Stimulated activated CD4-positive, alpha-beta T cell treated with anti-CD3 and anti-CD28 coated beads, Interleukin-2, amount 100 ng/mL, for 24 hours (primary cell): ENCODE data around the gene BAIAP2.
A peak's percentile ranks its signal among the peaks of the same experiment; 100 is the strongest.
"Not testable (repeated sequence)": the region's sequence is repeated elsewhere in the genome, so short reads cannot be mapped to it uniquely, and the experiment has no call there.

ENCODE experiments used
- DNase-seq, 2 donors: peaks; one replicate each; pipeline ENCODE4 v3.0.0-alpha.2; 2020

The BAIAP2 gene

DNA sequence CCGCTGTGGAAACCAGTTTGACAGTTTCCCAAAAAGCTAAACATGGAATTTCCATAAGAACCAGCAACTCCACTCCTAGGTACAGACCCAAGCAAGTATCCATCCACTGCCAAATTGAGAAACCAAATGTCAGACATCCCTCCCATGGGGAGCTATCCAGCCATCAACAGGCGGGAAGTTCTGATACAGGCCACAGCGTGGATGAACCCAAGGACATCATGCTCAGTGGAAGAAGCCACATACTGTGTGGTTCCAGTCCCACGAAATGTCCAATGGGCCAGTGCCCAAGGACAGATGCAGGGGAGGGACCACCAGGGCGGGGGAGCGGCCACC is 12.6 kb upstream of the BAIAP2 start:
- DNase-seq, result no peak

DNA sequence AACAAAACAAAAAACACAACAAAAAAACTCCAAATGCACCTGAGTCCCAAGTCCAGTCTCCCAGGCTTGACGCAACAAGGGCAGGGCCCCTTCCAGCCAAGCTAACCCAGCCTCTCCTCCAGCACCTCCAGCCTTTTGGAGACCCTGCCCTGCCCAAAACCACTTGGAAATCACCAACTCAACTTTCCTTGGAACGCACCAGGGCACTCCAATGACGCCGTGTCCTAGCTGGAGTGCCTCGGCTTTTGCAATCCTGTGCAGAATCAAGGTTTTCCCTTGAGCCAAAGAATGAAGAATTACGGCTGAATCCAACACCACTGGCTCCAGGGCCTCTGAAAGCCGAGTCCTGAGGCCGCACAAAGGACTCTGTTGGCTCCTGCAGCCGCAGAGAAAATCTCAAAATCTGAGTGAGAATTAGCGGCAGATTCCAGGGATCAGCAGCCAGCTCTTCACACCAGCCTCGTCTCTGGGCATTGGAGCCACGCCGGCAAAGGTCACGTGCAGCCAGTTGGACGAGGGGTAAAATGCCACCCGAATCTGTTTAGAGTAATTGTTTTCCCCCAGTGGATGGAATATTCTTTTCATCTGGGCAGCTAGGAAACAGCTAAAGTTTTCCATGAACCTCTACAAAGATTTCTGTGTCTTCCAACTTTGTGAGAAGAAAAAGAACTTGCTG is 9.7 kb upstream of the BAIAP2 start:
- no peak for DNase-seq

DNA sequence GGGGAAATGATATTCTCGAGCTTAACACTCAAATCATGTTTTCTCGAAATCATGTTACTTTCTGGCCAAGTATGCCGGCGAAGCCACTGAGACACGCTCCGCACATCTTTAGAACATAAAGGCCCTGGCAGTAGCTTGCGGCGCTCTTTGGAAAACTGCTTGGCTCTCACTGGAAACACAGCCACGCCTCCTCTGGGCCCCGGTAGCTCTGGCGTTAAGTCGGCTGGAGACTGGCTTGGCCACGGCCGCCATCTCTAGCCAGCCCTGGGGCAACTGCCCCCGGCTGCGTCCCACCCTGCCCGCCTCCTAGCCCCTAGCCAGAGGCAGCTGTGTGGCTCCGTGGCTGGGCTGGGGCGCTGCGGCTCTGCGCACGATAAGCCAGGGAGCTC is 9.2 kb upstream of the BAIAP2 start:
- DNase-seq, result no peak

DNA sequence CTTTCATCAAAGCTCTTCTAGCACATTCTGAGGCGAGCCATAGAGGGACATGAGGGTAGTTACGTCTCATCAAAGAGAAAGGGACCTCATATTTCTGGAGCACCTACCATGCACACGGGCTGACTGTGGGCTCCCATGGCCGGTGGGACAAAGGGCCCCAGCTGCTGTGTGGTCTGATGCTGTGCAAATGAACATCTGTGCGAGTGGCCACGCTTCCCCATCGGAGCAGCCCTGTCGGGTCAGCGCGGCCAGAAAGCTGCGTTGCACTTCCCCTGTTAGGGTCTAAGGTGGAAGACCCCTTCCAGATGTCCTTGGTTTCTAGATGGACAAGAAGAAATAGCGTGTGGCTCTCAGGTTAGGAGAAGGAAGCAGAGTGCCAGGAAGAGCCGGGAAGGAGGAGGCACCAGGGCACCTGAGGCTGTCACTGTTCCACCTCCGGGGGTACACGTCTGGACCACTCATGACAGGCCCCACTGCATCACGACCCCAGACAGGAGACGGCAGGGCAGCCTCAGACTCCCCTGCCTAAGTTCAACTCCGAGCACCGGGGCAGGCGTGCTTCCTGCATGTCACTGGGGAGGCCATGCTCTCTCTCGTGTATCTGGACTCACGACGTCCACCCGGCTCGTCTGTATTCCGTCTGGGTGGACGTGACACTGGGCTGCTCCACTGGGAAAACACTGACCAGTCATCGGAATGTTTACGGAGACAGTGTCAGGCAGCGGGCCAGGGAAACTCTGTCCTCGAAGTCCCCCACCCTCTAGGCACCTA is 8.5 kb upstream of the BAIAP2 start:
- no peak for DNase-seq

DNA sequence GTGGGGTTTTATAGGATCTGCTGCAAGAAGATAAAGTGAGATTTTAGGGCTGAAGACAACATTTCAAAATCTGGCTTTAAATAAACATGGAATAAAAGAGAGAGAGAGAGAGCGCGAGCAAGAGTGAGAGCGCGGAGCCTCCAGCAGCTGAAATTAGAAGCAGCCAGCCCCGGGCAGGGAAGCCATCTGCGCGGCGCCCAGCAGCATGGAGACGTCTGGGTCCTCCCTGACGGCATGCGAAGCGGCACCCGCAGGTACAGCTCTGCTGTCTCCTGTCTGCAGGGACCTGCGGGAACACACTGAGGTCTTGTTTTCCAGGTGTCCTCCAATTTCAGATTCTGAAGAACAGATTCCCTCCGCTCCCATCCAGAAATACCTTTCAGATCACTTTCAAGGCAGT is 7.9 kb upstream of the BAIAP2 start:
- DNase-seq, result no peak

DNA sequence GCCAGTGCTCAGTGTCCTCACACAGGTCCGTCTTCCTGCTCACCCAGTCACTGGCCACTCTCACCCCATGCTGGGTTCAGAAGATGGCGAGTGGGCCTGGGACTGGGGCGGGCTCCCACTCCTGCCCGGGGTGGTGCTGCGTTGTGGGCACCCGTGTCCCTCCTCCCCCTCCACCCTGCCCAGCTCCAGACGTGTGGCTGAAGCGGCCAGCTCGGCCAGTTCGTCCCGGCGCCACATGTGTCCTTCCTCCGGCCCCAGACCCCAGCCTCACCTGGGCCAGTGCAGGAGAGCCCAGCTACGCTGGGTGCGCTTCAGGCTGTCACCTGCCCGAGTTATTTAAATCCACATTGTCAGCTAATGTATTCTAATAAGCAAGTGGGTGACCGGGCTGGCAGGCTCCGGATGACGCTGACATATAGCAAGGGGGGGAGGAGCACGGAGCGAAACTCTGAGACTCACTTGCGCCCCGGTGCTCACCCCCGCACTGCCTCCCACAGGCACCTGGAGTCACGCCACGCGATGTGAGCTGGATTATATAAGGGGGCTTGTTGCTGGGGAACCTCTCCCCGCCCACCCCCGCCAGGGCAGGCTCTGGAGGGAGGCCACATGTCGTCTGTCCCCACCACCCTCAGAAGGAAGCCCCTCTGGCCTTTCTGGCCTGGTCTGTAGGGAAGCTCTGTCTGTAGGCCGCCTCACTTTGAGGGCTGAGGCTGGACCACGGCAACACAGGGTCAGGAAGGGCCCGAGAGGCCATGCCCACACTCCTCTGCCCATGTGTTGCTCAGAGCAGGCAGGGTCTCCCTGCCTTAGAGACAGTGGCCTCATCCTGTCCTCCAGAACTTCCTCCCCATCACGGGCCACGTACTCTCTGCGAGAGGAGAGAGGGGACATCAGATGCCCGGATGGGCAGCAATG is 7.1 kb upstream of the BAIAP2 start:
- DNase-seq, result peak in 1 of 2 donors; percentile 33

DNA sequence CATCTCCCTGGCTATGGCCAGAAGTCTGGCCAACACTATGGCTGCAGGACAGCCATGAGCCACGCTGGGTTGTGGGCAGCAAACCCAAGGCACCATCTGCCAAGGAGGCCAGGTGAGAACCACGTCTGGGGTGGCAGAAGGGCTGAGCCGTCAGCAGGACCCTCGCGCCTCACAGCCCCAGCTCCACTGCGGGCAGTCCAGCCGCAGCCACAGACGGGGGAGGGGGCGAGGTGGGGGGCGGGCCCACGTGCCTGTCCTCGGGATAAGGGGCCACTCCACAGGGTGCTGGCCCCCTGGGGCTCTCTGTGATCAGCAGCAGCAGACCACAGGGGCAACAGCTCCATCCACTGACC is 6.5 kb upstream of the BAIAP2 start:
- DNase-seq, result no peak

DNA sequence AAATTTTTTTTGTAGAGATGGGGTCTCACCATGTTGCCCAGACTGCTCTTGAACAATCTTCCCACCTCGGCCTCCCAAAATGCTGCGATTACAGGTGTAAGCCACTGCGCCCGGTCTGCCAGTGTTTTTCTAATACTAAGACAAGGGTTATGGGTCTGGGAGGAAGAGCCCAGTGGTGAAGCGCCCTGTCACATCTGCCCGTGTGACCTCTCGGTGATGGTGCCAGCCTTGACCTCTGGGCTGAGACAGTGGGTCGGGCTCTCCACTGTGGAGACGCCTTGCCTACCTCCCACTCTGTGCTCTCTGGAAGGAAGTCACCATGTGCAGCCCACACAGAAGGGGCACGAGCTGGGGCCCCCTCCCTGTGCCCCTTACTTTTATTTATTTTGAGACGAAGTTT is 5.1 kb upstream of the BAIAP2 start:
- no peak for DNase-seq

DNA sequence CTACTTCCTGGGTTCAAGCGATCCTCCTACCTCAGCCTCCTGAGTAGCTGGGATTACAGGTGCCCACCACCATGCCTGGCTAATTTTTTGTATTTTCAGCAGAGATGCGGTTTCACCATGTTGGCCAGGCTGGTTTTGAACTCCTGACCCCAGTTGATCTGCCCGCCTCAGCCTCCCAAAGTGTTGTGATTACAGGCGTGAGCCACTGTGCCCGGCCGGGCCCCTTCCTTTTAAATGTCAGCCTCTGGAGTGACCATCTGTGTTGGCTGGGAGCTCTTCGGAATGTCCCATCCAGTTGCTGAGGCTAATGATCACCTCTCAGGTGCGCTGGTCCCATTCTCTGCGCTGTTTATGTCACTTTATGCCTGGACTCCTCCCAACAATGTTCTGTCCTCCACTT is 4.6 kb upstream of the BAIAP2 start:
- DNase-seq, result not testable (repeated sequence)

DNA sequence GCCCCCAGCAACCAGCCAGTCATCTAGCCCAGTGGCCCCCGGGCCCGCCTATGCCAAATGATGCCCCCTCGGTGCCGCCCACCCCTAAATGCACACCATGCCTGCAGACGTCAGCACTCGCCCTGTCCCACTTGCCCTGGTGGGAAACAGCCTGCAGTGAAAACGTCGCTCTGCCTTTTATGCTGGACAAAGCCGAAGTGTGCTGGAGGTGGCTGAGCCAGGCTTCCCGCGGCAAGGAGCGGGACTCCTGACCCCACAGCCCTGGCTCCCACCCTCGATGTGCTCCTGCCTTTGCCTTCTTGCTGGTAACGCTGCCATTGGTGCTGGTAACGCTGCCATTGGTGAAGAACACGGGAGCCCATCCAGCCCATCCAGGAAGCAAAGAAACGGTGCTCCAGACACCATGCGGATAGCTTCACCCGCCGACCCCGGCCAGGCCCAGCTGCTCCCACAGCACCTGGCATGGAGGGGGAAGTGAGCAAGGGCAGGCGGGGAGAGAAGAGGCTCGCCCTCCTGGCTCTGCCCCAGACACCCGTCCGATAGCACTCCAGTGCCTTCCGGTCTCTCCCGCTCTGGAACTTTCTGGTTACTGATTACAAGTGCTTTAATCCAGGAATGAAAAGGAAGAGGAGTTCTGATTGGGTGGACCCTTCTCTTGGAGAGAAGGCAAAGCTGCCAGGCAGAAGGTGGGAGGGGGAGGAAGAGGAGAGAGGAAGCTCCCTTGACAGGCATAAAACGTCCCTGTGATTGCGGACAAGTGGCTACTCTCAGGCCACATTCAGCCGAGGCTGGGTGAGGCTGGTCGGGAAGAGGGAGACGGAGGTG is 4.0 kb upstream of the BAIAP2 start:
- no peak for DNase-seq

DNA sequence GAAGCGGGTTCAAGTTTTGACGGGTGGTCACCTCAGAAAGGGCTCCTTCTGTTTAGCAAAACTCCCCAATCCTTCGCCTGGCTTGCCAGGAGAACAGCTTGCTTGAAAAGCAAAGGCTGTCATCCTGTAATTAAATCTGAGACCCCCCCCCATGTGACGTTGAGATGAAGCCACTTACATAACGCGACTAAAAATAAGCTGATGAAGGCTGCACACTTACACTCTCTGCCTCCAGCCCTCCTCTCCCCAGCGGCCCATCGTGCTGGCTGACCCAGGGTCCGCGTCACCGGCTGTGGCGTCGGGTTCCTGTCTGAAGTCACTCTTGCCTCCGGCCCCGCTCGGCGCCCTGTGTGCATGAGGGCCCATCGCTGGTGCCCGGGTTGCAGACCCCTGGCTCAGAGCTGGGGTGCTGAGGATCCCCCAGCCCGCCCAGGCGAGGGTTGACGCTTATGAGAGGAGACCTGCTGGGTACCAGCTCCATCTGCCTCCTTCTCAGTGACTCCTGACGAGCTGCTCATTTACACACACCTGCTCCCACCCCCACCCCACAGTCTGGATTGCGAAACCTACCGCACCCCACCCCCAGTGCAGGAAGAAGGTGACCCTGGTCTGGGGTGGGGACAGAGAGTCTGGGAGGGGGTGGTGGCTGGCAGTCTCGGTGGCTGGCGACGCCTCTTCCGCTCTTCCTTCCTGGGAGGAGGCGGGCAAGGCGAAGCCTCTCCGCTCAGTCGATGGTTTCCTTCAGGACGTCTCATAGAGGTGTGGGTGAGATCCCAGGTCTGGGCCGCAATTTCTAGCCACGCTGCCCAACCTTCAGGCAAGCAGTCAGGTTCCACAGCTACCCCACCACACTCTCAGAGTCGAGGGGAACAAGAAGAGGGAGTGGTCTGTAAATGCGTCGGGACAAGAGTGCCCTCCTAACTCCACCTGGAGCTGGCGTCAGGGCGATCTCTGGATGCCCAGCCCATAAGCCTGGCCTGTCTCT is 3.1 kb upstream of the BAIAP2 start:
- DNase-seq, result no peak

DNA sequence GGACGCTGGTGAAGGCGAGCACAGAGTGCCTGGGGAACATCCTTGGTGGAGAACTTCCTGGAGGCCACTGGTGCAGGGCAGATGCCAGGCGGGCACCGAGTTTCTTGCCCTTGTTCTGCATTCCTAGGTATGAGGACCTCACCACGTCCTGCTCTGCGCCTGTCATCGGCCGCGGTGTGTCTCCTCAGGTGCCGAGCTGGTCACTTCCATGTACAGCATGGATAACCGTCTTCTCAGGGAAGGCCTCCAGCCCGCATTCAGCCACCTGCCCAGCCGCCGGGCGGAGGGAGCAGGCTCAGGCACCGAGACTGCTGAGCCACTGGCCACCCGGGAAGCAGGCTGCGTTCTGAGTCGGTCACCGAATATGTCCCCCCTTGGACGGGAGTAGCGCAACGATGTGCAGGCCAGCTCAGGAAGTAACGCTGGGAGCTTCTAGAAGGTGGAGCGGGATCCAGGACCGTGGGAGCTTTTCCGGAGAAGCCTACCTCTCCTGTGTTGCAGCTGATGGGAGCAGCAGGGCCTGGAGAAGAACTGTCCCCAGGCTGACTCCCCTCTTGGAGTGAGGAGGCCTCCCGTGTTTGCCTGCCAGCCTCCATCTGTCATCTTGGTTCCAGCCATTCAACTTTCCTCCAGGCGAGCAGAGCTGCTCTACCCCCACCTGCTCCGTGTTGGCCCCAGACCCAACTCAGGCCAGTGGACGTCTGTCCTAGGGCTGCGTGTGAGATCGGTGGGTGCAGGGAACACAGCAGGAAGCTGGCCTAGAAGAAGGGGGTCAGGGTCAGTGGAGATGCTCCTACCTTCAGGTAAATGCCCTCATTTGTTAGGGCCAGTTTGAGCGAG is 2.1 kb upstream of the BAIAP2 start:
- DNase-seq, result no peak

DNA sequence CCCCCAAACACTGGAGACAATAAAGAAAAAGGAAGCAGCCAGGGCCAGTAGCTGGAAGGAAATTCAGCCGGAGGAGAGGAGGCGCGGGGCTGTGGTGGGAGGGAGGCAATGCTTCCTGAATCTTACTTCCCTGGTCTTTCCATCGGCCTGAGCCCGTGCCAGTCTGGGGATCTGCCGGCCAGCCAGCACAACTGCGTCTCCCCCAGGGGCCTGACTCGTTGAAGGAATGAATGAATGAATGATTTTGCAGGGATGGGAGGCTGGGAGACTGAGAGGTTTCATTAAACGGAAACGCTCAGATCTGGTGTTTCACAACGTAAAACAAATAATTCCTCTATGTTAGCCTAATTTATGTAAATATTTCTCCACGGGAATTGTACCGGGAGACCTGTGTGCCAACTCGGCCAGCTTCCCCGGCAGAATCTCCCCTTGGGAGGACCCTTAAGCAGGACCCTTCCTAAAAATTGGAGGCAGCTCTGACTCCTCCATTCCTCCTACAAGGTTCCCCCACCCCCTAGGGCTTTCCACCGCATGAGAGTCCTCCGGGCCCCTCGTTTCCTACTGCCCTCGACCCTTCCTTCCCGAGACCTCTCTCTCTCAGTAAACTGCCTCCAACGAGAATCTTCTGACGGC is 1.3 kb upstream of the BAIAP2 start:
- DNase-seq, result no peak

DNA sequence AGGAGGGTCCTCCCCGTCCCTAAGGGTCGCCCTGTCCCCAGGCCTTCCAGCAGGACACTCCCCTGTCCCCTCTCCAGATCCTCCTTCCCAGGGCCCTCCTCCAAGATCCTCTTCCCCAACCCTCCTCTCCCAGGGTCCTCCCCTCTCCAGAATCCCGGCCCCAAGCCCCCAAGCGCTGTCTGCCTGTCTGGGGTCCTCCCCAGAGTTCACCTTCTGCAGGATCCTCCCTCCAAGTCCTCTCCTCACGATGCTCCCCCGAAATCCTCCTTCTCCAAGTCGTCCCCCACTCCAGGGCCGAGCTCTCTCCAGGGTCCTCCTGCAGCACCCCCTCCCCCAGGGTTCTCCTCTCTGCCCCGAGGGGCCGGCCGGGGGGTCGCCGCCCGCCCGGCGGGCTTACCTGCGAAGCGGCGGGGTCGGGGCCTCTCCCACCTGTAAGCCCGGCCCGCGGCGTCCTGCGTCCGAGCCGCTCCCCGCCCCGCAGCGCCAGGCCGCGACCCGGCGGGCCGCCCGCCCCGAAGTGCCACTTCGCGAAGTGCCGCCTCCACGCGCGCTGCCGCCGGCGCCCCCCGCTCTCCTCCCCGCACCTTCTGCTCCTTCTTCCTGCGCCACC is 678 bp upstream of the BAIAP2 start:
- no peak for DNase-seq

DNA sequence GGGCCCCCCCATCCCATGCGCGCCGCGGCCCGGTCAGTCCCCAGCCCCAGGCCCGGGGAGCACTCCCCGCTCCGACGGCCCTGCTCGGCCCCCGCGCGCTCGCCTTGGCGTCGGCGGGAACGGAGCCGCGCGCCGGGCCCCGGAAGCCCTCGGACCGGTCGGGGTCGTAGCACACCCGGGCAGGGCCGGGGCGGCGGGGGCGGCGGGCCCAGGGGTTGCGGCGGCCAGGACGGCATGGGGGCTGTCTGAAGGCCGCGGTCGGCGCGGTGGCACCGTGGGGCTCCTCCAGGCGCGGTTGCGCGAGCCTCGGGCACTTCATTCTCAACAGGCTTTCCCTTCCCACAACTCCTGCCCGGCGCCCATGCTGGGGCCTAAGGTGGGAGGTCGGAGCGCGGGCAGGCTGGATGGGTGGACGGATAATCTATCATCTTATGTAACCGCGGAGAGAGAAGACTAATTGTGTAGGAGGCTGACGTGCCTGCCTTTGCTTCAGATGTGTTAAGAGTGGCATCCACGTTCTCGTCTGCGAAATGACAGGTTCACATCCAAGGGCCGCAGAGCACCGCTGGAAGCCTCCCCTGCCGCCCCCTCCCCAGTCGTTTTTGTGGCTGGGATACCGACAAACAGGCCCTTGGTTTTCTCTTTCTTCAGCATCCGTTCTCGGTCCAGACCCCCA is 708 bp downstream of the BAIAP2 start:
- DNase-seq, result peak in 1 of 2 donors; percentile 17

DNA sequence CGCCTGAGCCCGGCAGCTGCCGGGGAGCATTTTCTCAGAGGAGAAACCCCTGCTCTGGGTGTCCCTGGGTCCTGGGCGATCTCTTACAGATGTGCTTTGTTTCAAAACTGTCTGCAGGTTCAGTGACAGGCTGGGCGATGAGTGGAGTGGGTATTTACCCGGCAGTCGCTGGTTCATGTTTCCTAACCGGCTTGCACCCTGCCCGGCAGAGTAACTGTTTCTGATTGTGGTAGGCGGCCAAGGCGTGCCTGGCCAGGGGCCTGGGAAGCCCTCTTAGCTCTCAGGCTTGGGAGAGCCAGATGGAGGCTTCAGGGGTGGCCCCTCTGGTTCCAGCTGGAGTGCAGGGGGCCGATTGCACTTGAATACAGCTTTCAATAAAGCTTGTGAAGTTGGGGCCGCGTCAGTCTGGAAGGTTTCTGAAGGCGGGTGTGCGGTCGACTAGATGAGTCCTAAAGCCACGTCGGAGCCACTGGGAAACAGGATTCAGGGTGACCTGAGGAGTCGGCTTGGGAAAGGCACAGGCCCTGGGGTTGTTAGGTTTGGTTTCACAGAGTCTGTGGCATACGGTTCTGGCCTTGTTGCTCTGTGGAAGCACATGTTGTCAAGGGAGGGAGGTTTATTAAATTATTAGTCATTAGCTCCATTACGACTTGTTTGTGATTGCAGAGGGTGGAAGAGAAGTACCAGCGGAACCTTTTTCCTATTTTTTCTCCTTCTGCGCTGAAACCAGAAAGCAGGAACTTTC is 1.4 kb downstream of the BAIAP2 start:
- no peak for DNase-seq

DNA sequence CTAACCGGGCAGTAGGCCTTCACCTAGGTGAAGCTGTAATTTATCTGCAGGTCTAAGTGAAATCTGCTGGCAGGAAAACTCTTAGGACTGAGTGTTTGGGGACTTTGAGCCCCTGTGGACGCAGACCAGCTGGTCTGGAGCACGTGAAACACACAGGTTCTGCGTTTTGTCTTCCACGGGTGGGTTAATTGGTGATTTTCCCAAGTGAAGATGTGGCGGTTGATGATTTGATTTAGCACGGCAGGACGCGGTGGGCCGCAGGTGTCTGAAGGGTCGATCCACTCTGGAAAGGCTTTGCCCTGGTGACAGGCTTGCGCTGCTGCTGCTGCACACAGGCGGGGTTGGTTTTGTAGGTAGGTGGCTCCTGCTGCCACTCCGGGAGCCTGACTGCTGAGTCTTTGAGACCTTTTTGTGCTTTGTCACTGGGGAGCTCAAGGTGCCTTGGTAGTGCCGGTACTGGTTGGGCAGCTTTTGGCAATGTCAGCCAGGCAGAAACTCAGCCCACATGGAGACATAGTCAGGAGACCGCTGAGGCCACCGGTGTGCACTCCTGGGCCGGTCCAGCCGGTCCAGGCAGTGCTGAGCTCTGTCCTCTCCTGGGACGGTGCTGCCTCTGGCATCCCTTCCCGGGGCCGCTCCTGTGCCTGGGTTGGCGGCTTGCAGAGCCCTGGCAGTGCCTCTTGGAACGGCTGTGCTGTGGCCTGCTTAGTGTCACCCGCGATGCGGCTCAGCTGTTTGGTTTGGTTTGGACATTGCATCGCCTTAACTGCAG is 2.3 kb downstream of the BAIAP2 start:
- DNase-seq, result no peak
